ENCODE measurements around the gene FAM120A. TPM values are rescaled to one million over a fixed set of nuclear protein-coding genes. Genes with fewer than 3 reads are reported as not detected.

Gene FAM120A
- total and polyA plus RNA-seq, 4 donors = 28.3 to 91.0 (median 50.3) TPM

DNA sequence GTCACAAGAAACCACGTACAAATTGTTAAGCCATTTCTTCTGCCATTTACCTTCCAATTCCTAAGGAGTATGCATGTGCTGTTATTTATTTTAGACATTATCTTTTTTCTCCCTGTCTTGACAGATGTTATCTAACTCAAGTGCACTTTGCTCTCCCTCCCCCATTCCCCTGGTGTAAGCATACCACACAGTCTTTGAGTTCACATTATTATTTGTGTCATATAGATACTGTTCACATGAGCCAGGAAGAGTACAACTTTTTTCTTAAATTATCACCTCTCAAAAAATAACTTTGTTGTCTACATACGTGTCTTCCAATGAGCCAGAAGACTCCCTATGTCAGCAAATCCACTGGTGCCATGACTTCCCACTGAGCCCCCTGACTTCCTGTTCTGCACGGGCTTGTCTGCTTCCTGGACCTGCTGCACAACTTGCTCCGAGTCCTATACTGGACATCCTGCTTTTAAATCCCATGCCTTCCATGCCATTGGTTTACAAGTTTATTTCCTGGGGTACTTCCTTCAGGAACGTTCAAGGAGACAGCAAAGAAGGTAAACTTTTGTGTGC, 19.9 kb upstream of the FAM120A start:
- peaks cover 0 to 2% (median 0%) of the 10 kb centered on the region in 4 donors for H3K4me1 ChIP-seq (ENCODE audit: control insufficient read depth in 4 of 4, insufficient read depth in 4 of 4, low read length in 3 of 4)
- DNase-seq (ENCODE audit: low spot score) = no peak
- no peaks in the 10 kb centered on the region for H3K9me3 ChIP-seq (ENCODE audit: control insufficient read depth in 4 of 4, low read length in 3 of 4)

GRCh38 chr9:93432964-93433363, 18.5 kb upstream of the FAM120A start:
- no peak overlapping the region for H3K4me3 ChIP-seq (ENCODE audit: low read depth in 1 of 3, low read length in 3 of 3)
- H3K9me3 ChIP-seq (ENCODE audit: control insufficient read depth in 4 of 4, low read length in 3 of 4) = no peaks in the 10 kb centered on the region
- no peak overlapping the region for H3K9ac ChIP-seq (ENCODE audit: low read depth in 1 of 2, low read length in 2 of 2)
- no peak overlapping the region for H3K27ac ChIP-seq (ENCODE audit: low read depth in 1 of 2, low read length in 2 of 2)
- H3K36me3 ChIP-seq (ENCODE audit: control insufficient read depth in 4 of 4, insufficient read depth in 3 of 4, low read depth in 1 of 4, low read length in 3 of 4) = no peaks in the 10 kb centered on the region
- H3K27me3 ChIP-seq (ENCODE audit: control insufficient read depth in 4 of 4, insufficient read depth in 4 of 4, low read length in 3 of 4) = no peaks in the 10 kb centered on the region
- H3K4me1 ChIP-seq (ENCODE audit: control insufficient read depth in 4 of 4, insufficient read depth in 4 of 4, low read length in 3 of 4) = peaks cover 0 to 2% (median 0%) of the 10 kb centered on the region in 4 donors
- DNase-seq (ENCODE audit: low spot score) = no peak
- 93% methylated on average over 1 of the region's 1 CpG for WGBS
- TF ChIP-seq RAD21 (IDR thresholded peaks at IDR 0.05) (no peak), HNF4A (conservative IDR thresholded peaks at IDR 0.05) (no peak), FOXA1 (IDR thresholded peaks at IDR 0.05) (no peak), RXRA (IDR thresholded peaks at IDR 0.05) (no peak), CTCF (IDR thresholded peaks at IDR 0.05; ENCODE audit: low read depth, low read length, missing input control) (no peak), HNF4G (IDR thresholded peaks at IDR 0.05) (no peak), GABPA (IDR thresholded peaks at IDR 0.05 in 1 of 2, conservative IDR thresholded peaks at IDR 0.05 in 1 of 2) (no peak), YY1 (IDR thresholded peaks at IDR 0.05) (no peak), ZBTB33 (IDR thresholded peaks at IDR 0.05) (no peak), SP1 (IDR thresholded peaks at IDR 0.05) (no peak), JUND (IDR thresholded peaks at IDR 0.05) (no peak), FOXA2 (IDR thresholded peaks at IDR 0.05) (no peak), TAF1 (conservative IDR thresholded peaks at IDR 0.05) (no peak), EGR1 (IDR thresholded peaks at IDR 0.05; ENCODE audit: low read depth in 2 of 2) (no peak)
- TF ChIP-seq, protein P1, sequence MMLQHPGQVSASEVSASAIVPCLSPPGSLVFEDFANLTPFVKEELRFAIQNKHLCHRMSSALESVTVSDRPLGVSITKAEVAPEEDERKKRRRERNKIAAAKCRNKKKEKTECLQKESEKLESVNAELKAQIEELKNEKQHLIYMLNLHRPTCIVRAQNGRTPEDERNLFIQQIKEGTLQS (IDR thresholded peaks at IDR 0.05) = no peak

More for the DNA sequence above, 19.9 kb upstream of the FAM120A start:
- Histone ChIP-seq H3K4me3 (ENCODE audit: low read depth in 1 of 3, low read length in 3 of 3) (no peak overlapping the region), H3K36me3 (ENCODE audit: control insufficient read depth in 4 of 4, insufficient read depth in 3 of 4, low read depth in 1 of 4, low read length in 3 of 4) (no peaks in the 10 kb centered on the region), H3K27me3 (ENCODE audit: control insufficient read depth in 4 of 4, insufficient read depth in 4 of 4, low read length in 3 of 4) (no peaks in the 10 kb centered on the region), H3K9ac (ENCODE audit: low read depth in 1 of 2, low read length in 2 of 2) (no peak overlapping the region), H3K27ac (ENCODE audit: low read depth in 1 of 2, low read length in 2 of 2) (no peak overlapping the region)
- TF ChIP-seq NR2F2 (IDR thresholded peaks at IDR 0.05) = no peak
- TF ChIP-seq GABPA (IDR thresholded peaks at IDR 0.05 in 1 of 2, conservative IDR thresholded peaks at IDR 0.05 in 1 of 2) = no peak
- TF ChIP-seq EGR1 (IDR thresholded peaks at IDR 0.05; ENCODE audit: low read depth in 2 of 2) = no peak
- no peak for TF ChIP-seq TAF1 (conservative IDR thresholded peaks at IDR 0.05)
- no peak for TF ChIP-seq RXRA (IDR thresholded peaks at IDR 0.05)
- no peak for TF ChIP-seq CTCF (IDR thresholded peaks at IDR 0.05; ENCODE audit: low read depth, low read length, missing input control)
- no peak for TF ChIP-seq HNF4G (IDR thresholded peaks at IDR 0.05)
- TF ChIP-seq FOXA2 (IDR thresholded peaks at IDR 0.05) = no peak
- no peak for TF ChIP-seq ZBTB33 (IDR thresholded peaks at IDR 0.05)
- no peak for TF ChIP-seq JUND (IDR thresholded peaks at IDR 0.05)
- TF ChIP-seq YY1 (IDR thresholded peaks at IDR 0.05) = no peak
- no peak for TF ChIP-seq SP1 (IDR thresholded peaks at IDR 0.05)
- TF ChIP-seq RAD21 (IDR thresholded peaks at IDR 0.05) = no peak
- TF ChIP-seq, protein P2, sequence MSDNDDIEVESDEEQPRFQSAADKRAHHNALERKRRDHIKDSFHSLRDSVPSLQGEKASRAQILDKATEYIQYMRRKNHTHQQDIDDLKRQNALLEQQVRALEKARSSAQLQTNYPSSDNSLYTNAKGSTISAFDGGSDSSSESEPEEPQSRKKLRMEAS (IDR thresholded peaks at IDR 0.05) = no peak
- no peak for TF ChIP-seq FOXA1 (IDR thresholded peaks at IDR 0.05)
- WGBS = 48% methylated on average over 5 of the region's 5 CpGs
